Ramos (cell line): ENCODE measurements around the gene DGKQ.
"Not testable (repeated sequence)": the region's sequence is repeated elsewhere in the genome, so short reads cannot be mapped to it uniquely, and the experiment has no call there.

ENCODE experiments used
- in situ Hi-C: fragments of 300-500 bp; cut with MboI; formaldehyde crosslinking; loops from one replicate; pipeline ENCODE4 v1.14.3; 2022; ENCODE audit warnings: low sequenced_read_pairs; ENCODE audit not compliant: unreplicated experiment

Gene DGKQ

GRCh38 chr4:984336-985054 is 11.1 kb upstream of the DGKQ start:
- in situ Hi-C loops: no loop called here

- in situ Hi-C loops: no loop called here
These were observed 9.4 kb upstream of the DGKQ start for GRCh38 chr4:982814-983213.

GRCh38 chr4:982291-982690 is 8.9 kb upstream of the DGKQ start:
- in situ Hi-C loops: no loop called here

- in situ Hi-C loops: no loop called here
These were observed 5.8 kb upstream of the DGKQ start for GRCh38 chr4:978957-979701.

GRCh38 chr4:976016-976415 is 2.6 kb upstream of the DGKQ start:
- in situ Hi-C loops: not testable (repeated sequence)

GRCh38 chr4:974668-975067 is 1.3 kb upstream of the DGKQ start:
- in situ Hi-C loops: no loop called here

GRCh38 chr4:972651-973424 is 531 bp downstream of the DGKQ start:
- in situ Hi-C loops: no loop called here

- in situ Hi-C loops: no loop called here
These were observed 1.5 kb downstream of the DGKQ start for GRCh38 chr4:971666-972500.

- in situ Hi-C loops: no loop called here
These were observed 2.4 kb downstream of the DGKQ start for GRCh38 chr4:970854-971520.

- in situ Hi-C loops: no loop called here
These were observed 3.2 kb downstream of the DGKQ start for GRCh38 chr4:970046-970745.

GRCh38 chr4:968621-969394 is 4.6 kb downstream of the DGKQ start:
- in situ Hi-C loops: no loop called here

GRCh38 chr4:968221-968620 is 5.1 kb downstream of the DGKQ start:
- in situ Hi-C loops: no loop called here

GRCh38 chr4:967113-968104 is 6.0 kb downstream of the DGKQ start:
- in situ Hi-C loops: no loop called here

- in situ Hi-C loops: no loop called here
These were observed 6.9 kb downstream of the DGKQ start for GRCh38 chr4:966266-967112.

GRCh38 chr4:965766-966134 is 7.6 kb downstream of the DGKQ start:
- in situ Hi-C loops: no loop called here

- in situ Hi-C loops: no loop called here
These were observed 8.2 kb downstream of the DGKQ start for GRCh38 chr4:965048-965765.
